HEK293 (cell line): ENCODE results near the gene ICAM1.

Source experiments
- CTCF ChIA-PET: fragments of 350-600 bp; formaldehyde crosslinking; extraction: SDS; loops from one replicate; lab custom pipeline; 2021; ENCODE audit warnings: antibody characterized with exemption; lab: Yijun Ruan, JAX
- POLR2A ChIA-PET: fragments of 300-600 bp; formaldehyde crosslinking; extraction: SDS; loops from one replicate; lab custom pipeline; 2020; ENCODE audit warnings: antibody characterized with exemption, inconsistent platforms; lab: Yijun Ruan, JAX
- H3K27ac ChIP-seq: fragments of 200-500 bp; sonication (Bioruptor generic); 2 replicates; pipeline ENCODE4 v1.5.1; 2014; ENCODE audit warnings: low read depth, low read length, control low read depth, inconsistent platforms; ENCODE audit errors: extremely low read depth
- H3K36me3 ChIP-seq, 2 experiments: fragments of 200-500 bp in 1 of 2; sonication (Bioruptor generic) in 1 of 2; 1 replicate in 1 of 2; 2 replicates in 1 of 2; pipeline ENCODE4 v1.5.1; 2014 to 2017; ENCODE audit warnings: inconsistent platforms in 2 of 2, low read length in 2 of 2; ENCODE audit not compliant: control insufficient read depth in 2 of 2, insufficient read depth in 1 of 2
- H3K4me1 ChIP-seq: fragments of 200-500 bp; sonication (Bioruptor generic); 2 replicates; pipeline ENCODE4 v1.5.1; 2014; ENCODE audit warnings: mild to moderate bottlenecking, low read length, inconsistent platforms; ENCODE audit not compliant: control insufficient read depth, insufficient read depth
- H3K4me3 ChIP-seq: 2 replicates; pipeline ENCODE4 v1.5.1; 2011; ENCODE audit warnings: low read depth, mild to moderate bottlenecking, control low read depth, low read length, moderate library complexity
- H3K9me3 ChIP-seq: fragments of 200-500 bp; sonication (Bioruptor generic); 2 replicates; pipeline ENCODE4 v1.5.1; 2014; ENCODE audit warnings: low read depth, low read length, inconsistent platforms; ENCODE audit not compliant: control insufficient read depth, insufficient read depth
- REST ChIP-seq: fragments of 450-650 bp; formaldehyde crosslinking; IDR thresholded peaks from 2 replicates; pipeline ENCODE4 v1.5.1; 2016; ENCODE audit warnings: missing biosample characterization, missing genetic modification characterization
- TSHZ1 ChIP-seq: fragments of 450-650 bp; formaldehyde crosslinking; IDR thresholded peaks from 2 replicates; pipeline ENCODE4 v1.5.1; 2016; ENCODE audit warnings: missing biosample characterization, missing genetic modification characterization, borderline replicate concordance
- ZBTB1 ChIP-seq: fragments of 450-650 bp; formaldehyde crosslinking; IDR thresholded peaks from 2 replicates; pipeline ENCODE4 v1.5.1; 2016; ENCODE audit warnings: missing biosample characterization, missing genetic modification characterization
- ZFHX2 ChIP-seq: fragments of 450-650 bp; formaldehyde crosslinking; conservative IDR thresholded peaks from 2 replicates; pipeline ENCODE4 v1.5.1; 2016; ENCODE audit warnings: missing biosample characterization, missing genetic modification characterization
- ZNF157 ChIP-seq: fragments of 450-650 bp; formaldehyde crosslinking; IDR thresholded peaks from 2 replicates; pipeline ENCODE4 v1.5.1; 2016; ENCODE audit warnings: missing biosample characterization, missing genetic modification characterization
- ZNF175 ChIP-seq: fragments of 450-650 bp; formaldehyde crosslinking; IDR thresholded peaks from 2 replicates; pipeline ENCODE4 v1.5.1; 2016; ENCODE audit warnings: missing biosample characterization, missing genetic modification characterization
- ZNF19 ChIP-seq: fragments of 450-650 bp; formaldehyde crosslinking; IDR thresholded peaks from 2 replicates; pipeline ENCODE4; 2016; ENCODE audit warnings: missing biosample characterization, missing genetic modification characterization, low read depth
- ZNF311 ChIP-seq: fragments of 450-650 bp; formaldehyde crosslinking; IDR thresholded peaks from 2 replicates; pipeline ENCODE4 v1.5.1; 2017; ENCODE audit warnings: missing biosample characterization, missing genetic modification characterization, borderline replicate concordance
- ZNF37A ChIP-seq: fragments of 450-650 bp; IDR thresholded peaks from 2 replicates; pipeline ENCODE4 v1.5.1; 2018; ENCODE audit warnings: missing biosample characterization, missing genetic modification characterization
- ZNF560 ChIP-seq: fragments of 450-650 bp; formaldehyde crosslinking; IDR thresholded peaks from 2 replicates; pipeline ENCODE4 v1.5.1; 2017; ENCODE audit warnings: missing biosample characterization, missing genetic modification characterization, borderline replicate concordance
- ZNF600 ChIP-seq: fragments of 450-650 bp; formaldehyde crosslinking; IDR thresholded peaks from 2 replicates; pipeline ENCODE4 v1.5.1; 2016; ENCODE audit warnings: missing biosample characterization, missing genetic modification characterization
- ZNF629 ChIP-seq: fragments of 450-650 bp; formaldehyde crosslinking; IDR thresholded peaks from 2 replicates; pipeline ENCODE4 v1.5.1; 2017; ENCODE audit warnings: missing biosample characterization, missing genetic modification characterization
- ZNF704 ChIP-seq: fragments of 450-650 bp; formaldehyde crosslinking; IDR thresholded peaks from 2 replicates; pipeline ENCODE4 v1.5.1; 2016; ENCODE audit warnings: missing biosample characterization, missing genetic modification characterization
- ZNF768 ChIP-seq: fragments of 450-650 bp; formaldehyde crosslinking; IDR thresholded peaks from 2 replicates; pipeline ENCODE4 v1.5.1; 2018; ENCODE audit warnings: missing biosample characterization, mild to moderate bottlenecking, missing genetic modification characterization
- TF ChIP-seq, protein P1 (sequence below): fragments of 450-650 bp; formaldehyde crosslinking; IDR thresholded peaks from 2 replicates; pipeline ENCODE4 v1.5.1; 2016; ENCODE audit warnings: missing biosample characterization, missing genetic modification characterization
- TF ChIP-seq, protein P2 (sequence below): fragments of 450-650 bp; formaldehyde crosslinking; optimal IDR thresholded peaks from 2 replicates; pipeline ENCODE3; 2016; ENCODE audit warnings: missing biosample characterization, mild to moderate bottlenecking, missing genetic modification characterization
- TF ChIP-seq, protein P3 (sequence below): fragments of 450-650 bp; formaldehyde crosslinking; IDR thresholded peaks from 2 replicates; pipeline ENCODE4 v1.5.1; 2017; ENCODE audit warnings: missing biosample characterization, missing genetic modification characterization

Gene ICAM1

DNA sequence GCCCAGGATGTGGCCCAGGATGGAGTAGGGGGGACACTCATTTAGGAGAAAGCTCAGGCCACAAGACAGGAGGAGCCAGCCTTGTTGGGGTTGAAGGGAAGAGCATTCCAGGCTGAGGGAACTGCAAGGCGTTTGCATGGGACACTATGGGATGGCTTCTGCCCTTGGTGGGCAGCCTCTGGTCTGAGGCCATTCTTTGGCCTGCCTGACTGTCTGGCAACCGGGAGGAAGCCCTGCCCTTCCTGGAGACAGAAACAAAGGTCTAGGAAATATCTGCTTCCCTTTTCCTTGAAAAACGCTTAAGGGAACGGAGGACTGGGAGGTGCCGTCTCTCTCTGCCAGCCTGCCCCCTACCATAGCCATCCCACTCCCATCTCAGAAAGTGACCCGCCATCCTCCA lies 2.8 kb upstream of the ICAM1 start:
- H3K4me1 ChIP-seq: no peaks in the 10 kb centered on the region
- H3K36me3 ChIP-seq: no peaks in the 10 kb centered on the region
- no peak for TF ChIP-seq ZFHX2 (tag by site-specific recombination)
- TF ChIP-seq ZNF37A: no peak
- TF ChIP-seq ZNF768 (tag by site-specific recombination): no peak
- TF ChIP-seq ZNF560 (tag by site-specific recombination): no peak
- TF ChIP-seq, protein P1, sequence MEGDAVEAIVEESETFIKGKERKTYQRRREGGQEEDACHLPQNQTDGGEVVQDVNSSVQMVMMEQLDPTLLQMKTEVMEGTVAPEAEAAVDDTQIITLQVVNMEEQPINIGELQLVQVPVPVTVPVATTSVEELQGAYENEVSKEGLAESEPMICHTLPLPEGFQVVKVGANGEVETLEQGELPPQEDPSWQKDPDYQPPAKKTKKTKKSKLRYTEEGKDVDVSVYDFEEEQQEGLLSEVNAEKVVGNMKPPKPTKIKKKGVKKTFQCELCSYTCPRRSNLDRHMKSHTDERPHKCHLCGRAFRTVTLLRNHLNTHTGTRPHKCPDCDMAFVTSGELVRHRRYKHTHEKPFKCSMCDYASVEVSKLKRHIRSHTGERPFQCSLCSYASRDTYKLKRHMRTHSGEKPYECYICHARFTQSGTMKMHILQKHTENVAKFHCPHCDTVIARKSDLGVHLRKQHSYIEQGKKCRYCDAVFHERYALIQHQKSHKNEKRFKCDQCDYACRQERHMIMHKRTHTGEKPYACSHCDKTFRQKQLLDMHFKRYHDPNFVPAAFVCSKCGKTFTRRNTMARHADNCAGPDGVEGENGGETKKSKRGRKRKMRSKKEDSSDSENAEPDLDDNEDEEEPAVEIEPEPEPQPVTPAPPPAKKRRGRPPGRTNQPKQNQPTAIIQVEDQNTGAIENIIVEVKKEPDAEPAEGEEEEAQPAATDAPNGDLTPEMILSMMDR (tag by site-specific recombination): no peak
- no peak for TF ChIP-seq ZNF311 (tag by site-specific recombination)
- no peak for TF ChIP-seq ZNF19 (tag by site-specific recombination)
- TF ChIP-seq ZNF175: no peak
- TF ChIP-seq REST (tag by site-specific recombination): no peak
- no peak for TF ChIP-seq ZNF157
- TF ChIP-seq TSHZ1: no peak
- no peak for TF ChIP-seq ZNF704 (tag by site-specific recombination)
- TF ChIP-seq, protein P2, sequence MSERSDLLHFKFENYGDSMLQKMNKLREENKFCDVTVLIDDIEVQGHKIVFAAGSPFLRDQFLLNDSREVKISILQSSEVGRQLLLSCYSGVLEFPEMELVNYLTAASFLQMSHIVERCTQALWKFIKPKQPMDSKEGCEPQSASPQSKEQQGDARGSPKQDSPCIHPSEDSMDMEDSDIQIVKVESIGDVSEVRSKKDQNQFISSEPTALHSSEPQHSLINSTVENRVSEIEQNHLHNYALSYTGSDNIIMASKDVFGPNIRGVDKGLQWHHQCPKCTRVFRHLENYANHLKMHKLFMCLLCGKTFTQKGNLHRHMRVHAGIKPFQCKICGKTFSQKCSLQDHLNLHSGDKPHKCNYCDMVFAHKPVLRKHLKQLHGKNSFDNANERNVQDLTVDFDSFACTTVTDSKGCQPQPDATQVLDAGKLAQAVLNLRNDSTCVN: no peak
- TF ChIP-seq ZNF629 (tag by site-specific recombination): no peak
- TF ChIP-seq ZNF600: no peak
- TF ChIP-seq, protein P3, sequence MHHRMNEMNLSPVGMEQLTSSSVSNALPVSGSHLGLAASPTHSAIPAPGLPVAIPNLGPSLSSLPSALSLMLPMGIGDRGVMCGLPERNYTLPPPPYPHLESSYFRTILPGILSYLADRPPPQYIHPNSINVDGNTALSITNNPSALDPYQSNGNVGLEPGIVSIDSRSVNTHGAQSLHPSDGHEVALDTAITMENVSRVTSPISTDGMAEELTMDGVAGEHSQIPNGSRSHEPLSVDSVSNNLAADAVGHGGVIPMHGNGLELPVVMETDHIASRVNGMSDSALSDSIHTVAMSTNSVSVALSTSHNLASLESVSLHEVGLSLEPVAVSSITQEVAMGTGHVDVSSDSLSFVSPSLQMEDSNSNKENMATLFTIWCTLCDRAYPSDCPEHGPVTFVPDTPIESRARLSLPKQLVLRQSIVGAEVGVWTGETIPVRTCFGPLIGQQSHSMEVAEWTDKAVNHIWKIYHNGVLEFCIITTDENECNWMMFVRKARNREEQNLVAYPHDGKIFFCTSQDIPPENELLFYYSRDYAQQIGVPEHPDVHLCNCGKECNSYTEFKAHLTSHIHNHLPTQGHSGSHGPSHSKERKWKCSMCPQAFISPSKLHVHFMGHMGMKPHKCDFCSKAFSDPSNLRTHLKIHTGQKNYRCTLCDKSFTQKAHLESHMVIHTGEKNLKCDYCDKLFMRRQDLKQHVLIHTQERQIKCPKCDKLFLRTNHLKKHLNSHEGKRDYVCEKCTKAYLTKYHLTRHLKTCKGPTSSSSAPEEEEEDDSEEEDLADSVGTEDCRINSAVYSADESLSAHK (tag by site-specific recombination): no peak
- TF ChIP-seq ZBTB1 (tag by site-specific recombination): no peak
- no peak overlapping the region for H3K4me3 ChIP-seq
- POLR2A ChIA-PET: interaction anchor here (1.6 kb wide), 1 partner anchor 121 kb away, joined by 3 read pairs; no protein-coding TSS in a partner anchor
- CTCF ChIA-PET: interaction anchor here (0.6 to 9.2 kb wide), 8 partner anchors 8 to 304 kb away, joined by 3 to 170 read pairs (median 11); partner anchors contain the start of gene TYK2
- no peak overlapping the region for H3K27ac ChIP-seq
- H3K9me3 ChIP-seq: no peaks in the 10 kb centered on the region
